Measurements from ENCODE around the gene OR2T3.
"Not testable (repeated sequence)": the region's sequence is repeated elsewhere in the genome, so short reads cannot be mapped to it uniquely, and the experiment has no call there.

OR2T3 gene

DNA sequence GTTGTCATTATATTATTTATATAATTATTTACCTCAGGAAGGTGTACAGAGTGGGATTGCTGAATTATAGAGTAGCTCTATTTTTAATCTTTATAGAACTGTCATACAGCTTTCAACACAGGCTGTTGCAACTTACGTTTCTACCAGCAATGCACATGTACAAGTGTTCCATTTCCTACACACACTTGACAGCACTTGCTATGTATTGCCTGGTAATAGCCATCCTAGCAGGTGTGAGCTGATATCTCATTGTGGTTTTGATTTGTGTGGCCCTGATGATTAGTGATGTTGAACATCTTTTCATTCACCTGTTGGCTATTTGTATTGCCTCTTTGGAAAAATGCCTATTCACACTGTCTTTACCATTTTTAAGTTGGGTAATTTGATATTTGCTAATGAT, 2.5 kb downstream of the OR2T3 start:
- DNase-seq = not testable (repeated sequence)

DNA sequence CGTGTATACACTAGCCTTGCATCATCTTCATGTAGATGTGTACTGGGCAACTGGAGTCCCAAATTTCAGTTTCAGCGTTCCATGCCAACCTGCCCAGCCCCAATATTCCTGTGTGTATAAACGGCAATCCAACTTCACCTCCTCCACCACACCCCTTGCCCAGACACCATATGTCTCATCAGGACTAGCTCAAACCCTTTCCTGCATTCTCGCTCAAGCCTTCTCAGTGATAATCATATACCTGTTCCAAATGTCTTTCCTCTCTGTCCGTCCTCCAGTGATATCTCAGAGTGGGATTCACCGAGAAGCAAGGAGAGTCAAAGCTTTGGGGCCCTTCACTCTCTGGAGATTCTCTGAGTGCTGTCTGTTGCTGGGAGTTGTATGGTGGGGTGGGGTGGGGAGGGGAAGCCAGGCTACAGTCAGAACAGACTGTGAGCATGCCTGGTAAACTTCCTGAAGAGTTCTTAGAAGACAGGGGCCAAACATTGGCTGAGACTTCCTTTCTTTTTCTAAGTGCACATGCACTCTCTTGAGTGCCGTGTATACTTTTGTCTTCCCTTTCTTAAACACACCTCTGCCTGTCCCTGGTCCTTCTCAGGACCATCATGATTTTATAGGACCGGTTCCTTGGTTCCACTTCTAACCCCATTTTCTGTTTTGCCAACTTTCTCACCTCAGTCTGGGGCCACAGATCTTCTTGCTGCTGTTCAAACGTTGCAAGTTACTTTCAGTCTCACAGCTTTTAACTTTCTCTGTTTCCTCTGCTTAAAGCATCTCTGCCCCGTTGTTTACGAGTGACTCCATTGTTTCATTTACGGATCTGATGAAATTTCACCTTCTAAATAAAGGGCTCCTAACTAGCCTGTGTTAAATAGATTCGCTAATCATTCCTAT, 8.8 kb downstream of the OR2T3 start:
- not testable (repeated sequence) for DNase-seq

DNA sequence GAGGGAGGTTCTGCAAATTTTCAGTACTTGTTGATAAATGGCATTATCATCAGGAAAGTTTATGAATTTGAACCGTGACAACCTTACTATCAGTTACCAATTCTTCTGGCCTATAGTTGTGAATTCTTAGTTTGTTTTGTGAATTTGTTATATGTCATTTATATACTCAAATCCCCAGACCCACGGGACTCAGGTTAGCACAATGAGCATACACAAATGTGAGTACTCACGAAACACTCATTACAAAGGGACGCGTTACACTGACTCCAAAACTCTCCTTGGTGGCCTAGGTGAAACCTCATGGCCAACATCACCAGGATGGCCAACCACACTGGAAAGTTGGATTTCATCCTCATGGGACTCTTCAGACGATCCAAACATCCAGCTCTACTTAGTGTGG, 15.1 kb downstream of the OR2T3 start, which contains the start of gene OR2T5:
Gene OR2T5 (plus strand): TSS at position 301 of the 400 bp plus-strand sequence. CDS start 0 bp downstream, at position 301.
- DNase-seq = not testable (repeated sequence)

DNA sequence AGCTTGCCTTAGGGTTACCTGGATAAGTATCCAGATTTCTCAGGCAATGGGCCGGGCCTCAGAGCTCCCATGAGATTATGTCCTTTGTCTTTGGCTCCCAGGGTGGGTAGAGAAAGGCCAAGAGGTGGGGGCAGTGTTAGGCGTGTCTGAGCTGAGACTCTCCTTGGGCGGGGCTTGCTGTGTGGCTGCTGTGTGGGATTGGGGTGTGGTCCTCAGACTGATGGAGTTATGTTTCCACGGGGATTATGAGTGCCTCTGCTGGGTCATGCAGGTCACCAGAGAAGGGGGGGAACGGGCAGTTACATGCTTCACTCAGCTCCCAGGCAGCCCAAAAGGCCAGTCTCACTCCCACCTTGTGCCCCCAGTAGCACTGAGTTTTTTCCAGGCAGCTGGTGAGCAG, 23.5 kb downstream of the OR2T3 start:
- DNase-seq = not testable (repeated sequence)

DNA sequence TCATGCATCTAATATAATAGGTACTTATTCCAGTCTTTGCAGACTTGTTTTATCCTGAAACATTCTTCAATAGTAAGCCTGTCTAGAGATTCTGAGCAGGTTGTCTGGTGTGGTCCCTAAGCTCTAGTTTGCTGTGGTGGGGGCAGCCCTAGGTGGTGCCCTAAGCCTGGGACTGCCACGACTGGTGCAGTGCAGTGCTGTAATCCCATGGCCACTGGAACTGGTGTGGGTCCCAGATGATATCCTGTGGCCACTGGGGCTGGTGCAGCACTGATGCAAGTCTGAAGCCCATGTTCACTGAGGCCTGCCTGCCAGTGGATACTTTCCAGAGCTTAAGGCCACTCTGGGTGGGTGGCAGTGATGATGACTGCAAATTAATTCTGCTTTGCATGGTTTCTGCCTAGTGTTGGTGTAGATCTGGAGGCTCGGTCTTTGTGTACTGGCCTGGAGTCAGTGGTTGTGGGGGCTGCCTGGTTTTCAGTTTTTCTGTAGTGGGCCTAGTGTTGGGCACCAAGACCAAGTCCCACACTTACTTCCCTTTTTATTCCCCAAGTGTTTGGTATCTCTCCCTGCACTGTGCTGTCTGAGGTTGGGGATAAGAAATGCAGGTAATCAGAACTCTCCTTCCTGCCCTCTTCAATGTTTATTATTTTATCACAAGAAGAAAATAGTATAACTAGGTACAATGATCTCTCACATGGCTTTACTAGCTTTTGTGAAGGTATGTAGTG, 27.3 kb downstream of the OR2T3 start:
- DNase-seq = not testable (repeated sequence)

DNA sequence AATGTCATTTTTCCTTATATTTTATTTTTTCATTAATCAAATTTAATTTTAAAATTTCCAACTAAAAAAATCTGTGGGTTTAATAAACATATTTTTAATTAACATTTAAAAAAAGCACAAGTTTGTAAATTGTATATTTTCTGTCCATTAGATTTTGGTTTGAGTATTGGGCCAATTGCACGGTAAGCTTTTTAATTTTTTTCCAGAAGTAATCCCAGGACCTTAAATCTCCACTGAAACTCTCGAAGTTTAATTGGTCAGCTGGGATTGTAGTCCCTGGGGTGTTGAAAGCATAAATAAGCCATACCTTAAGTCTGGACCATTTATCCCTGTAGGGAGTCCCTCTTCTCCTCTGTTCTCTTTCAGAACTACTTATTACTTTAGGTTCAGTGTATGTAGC, 34.6 kb downstream of the OR2T3 start, which contains the start of gene OR2G6:
Gene OR2G6 (plus strand): TSS at position 301 of the 400 bp plus-strand sequence. CDS start 13,574 bp downstream, outside the sequence.
- DNase-seq = not testable (repeated sequence)

DNA sequence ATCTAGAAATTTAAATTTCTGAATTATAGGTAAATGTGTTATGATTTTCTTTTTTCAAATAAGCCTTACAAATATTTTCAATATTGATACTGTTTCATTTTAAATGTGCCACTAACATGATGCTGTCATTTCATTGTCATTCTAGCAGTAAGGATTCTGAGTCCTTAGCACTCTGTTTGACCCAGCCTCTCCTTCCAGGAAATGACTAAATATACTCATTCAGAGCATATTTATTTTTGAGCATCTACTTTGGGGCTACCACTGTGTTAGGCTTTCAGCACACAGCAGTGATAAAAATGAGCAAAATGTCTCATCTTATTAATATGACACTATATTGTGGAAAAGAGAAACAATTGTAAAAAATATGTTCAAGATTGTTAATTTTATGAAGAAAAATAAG, 37.1 kb downstream of the OR2T3 start:
- not testable (repeated sequence) for DNase-seq

DNA sequence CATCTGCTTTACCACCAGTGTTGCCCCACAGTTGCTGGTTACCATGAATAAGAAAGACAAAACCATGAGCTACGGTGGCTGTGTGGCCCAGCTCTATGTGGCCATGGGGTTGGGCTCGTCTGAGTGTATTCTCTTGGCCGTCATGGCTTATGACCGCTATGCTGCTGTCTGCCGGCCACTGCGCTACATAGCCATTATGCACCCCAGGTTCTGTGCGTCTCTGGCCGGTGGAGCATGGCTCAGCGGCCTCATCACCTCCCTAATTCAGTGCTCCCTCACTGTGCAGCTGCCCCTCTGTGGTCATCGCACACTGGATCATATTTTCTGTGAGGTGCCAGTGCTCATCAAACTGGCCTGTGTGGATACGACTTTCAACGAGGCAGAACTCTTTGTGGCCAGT, 48.7 kb downstream of the OR2T3 start:
- no peak for DNase-seq
